Heart left ventricle (tissue), 13 donors: Measurements from ENCODE around the gene PLEKHA6.

ENCODE experiments used
- CTCF ChIP-seq, 12 donors: fragments of 200-600 bp; sonication (generic) in 4 of 12; IDR thresholded peaks; one replicate each; pipeline versions ENCODE4 v1.5.0 to v1.8.0; 2018 to 2022; ENCODE audit warnings: antibody characterized with exemption in 12 of 12, mild to moderate bottlenecking in 5 of 12
- POLR2A ChIP-seq, 2 donors: fragments of 450-650 bp; IDR thresholded peaks; one replicate each; pipeline ENCODE4 v1.6.1; 2017; ENCODE audit warnings: antibody characterized with exemption in 2 of 2, mild to moderate bottlenecking in 2 of 2, moderate library complexity in 2 of 2
- donor health status: ischemic (EF 13 %, LVEDD 7.1; RV severe dilation, severe dysfunction).
- donor health status: DM: no; HTN: yes; CAD: no.
- donor health status: DM: no; HTN: no; CAD: no.
- donor health status: ischemic (EF 25% LVEDD 6.9; RV normal size, moderate dysfunction).
- donor health status: ischemic (EF 25% LVEDD 5.7; RV mildly dilated, moderate dysfunction).
- donor health status: ischemic (EF 35%, LVEDD 5.7; RV mildly dilated, moderate dysfunction).
- donor health status: nonischemic (EF 11% LVEDD 7.7; RV severe dilation, severe dysfunction).
- donor health status: DM: yes; HTN: yes; CAD: no.
- donor health status: PGD.
- donor health status: ischemic (EF 29% LVEDD 5.4; RV normal size, mild dysfunction).
- donor health status: nonischemic (EF 23%, LVEDD 6.1; RV moderate dilation, normal function).

DNA sequence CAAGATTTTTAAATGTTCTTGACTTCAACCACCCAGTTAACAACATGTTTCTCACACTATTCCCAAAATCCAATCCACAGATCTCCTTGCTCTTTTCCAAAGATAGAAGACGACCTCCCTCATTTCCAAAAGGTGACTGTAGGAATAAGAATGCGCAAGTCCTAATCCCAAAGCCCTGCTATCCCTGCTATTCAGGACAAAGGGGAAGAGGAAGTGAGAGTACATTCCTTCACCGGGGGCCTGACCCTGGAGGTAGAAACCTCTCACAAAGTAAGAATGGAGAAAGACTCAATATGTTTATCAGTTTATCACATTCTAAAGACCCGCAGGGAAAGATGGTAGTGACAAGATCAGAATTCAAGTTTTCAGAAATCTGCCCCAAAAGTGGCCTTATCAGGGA lies 55.7 kb downstream of the PLEKHA6 start:
- no peak for TF ChIP-seq CTCF (IDR thresholded peaks at IDR 0.05)
- no peak for TF ChIP-seq POLR2A (IDR thresholded peaks at IDR 0.05)
